Measurements from ENCODE around the gene TMPRSS3.

TMPRSS3 gene

DNA sequence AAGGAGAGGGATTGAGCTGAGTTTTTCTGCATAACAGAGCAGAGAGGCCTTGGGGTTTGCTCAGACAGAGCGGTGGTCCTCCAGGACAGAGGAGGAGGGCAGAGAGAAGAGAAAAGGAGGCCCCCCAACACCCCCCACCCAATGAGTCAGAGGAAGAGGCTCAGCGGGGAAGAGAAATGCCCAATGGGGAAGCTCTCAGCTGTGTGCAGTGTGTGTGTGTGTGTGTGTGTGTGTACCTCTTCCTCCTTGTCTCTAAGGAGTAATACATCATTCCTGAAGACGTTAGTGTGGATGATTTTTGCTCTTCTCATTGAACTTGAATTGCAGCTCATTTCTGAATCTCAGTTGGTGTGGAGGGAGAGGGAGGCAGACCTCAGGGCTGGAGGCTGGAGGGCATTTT is 8.7 kb downstream of the TMPRSS3 start:
- DNase-seq: no peak

DNA sequence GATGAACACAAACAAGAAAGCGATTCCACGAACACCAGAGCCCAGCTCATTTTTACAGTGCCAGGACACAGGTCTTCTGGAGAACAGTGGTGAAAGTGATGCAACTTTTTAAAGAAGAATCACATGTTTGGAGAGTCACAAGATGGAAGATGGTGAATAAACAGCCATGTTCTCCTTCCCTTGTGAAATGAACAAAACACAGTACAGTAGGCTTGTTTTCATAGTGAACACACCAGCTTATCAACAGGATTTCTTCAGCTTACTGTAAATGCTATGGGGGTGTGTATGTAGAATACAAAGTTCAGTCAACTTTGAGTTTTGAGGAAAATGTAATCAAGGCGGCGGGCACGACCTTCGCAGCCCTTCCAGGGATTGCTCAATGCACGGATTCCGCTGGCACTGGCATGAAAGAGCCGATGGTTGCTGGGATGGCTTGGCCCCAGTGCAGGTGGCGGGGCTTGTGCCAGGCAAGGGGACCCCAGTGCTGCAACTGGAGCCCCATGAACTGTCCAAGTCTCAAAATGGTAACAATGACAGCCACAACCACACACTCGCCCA is 9.7 kb downstream of the TMPRSS3 start:
- DNase-seq: no peak

DNA sequence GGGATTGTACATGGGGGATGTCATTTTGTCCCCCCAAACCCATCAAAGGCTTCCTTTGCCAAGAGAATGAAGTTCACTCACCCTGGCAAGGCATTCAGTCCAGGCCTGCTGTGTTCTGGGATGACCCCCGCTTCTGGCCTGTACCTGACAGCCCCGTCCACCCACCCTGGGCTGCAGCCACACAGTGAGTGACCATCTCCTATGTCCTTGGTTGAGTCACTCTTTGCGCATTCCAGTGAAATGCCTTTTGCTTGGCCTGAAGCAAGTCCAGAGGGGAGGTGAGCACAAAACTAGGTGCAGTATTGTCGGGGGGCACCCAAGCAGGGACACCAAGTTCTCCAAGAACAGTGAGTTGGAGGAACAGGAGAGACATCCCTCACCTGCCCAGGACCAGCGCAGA is 10.2 kb downstream of the TMPRSS3 start:
- DNase-seq: no peak

DNA sequence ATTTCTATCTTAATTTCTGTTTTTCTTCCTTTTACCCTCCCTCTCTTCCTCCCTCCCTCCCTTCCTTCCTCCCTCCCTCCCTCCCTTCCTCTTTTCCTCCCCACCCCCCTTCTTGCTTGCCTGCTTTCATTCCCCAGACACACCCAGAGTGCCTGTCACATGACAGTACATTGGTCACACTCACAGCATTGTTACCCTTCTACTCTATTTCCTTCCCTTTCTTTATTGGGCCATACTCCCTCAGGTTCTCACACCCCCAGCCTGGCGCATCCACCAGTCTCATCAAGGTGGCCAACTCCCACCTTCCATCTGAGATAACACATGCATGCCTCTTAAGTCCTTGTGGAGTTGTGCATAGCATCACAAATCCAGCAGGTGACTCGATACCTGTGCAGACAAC is 10.9 kb downstream of the TMPRSS3 start:
- no peak for DNase-seq

DNA sequence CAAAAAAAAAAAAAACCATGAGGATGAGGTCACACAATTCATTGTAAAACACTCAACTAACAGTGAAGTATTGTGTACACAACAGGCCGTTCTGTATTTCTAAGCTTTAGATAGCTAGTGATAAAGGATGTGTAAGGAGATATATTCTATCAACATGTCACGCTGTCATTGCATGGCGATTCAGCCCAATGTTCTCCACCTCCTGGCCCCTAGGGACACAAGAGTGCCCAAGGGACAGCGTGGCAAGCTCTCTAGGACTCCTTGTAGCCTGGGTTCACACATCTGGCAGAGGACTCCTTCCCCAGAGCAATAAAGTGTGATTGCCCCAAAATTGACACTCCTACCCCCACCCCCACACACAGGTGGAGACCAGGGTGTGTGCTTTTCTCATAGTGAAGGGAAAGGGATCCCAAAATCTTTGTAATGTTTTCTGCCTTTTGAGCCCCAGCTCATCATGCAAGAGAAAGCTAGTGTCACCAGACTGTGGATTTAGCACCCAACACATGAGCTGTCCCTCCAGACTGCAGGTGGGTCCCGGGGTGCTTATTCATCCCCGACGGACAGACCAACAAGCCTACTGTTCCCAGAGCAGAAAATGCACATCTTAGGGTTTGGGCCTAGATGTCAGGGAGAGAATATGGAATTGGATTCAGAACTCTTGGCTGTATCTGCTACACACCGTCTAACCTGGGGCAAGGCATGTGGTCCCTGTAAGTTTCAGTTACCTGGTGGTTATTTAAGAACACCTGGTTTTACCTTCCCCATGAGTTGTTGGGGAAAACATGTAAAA is 11.5 kb downstream of the TMPRSS3 start:
- peak; percentile 12 for DNase-seq

DNA sequence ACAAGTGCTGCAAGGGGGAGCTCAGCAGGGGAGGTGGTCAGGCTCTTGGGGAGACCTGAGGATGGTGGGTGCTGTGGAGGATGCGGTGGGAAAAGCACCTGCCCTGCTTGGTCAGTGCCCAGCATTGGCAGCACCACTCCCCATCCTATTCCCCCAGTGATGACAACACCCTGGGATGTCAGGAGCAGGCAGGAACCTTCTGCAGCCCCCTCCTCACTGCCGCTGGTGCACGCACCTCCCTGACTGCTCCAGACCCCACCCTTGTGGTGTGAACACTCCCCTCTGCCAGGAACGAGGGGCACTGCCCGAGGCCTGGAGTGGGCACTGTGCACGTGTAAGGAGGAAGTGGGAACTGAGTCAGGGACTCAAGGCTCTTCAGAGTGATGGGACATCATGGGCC is 12.5 kb downstream of the TMPRSS3 start:
- no peak for DNase-seq

DNA sequence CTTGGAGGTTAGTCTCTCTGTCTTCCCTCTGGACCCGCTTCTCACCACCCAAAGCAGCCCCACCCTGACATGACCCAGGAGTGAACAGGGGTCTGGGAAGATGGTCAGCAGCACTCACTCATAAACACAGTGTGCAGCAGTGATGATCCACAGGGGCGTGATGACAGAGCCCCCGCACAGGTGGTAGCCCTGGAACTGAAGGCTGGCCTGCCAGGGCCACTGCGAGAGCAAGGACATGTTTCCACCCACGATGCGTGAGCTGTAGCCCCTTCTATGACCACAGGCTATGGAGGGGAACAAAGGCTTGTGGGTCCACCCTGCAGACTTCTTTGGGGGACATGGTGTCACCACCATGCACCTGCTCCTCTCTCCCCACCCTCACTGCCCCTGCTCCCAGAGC is 12.9 kb downstream of the TMPRSS3 start:
- no peak for DNase-seq

DNA sequence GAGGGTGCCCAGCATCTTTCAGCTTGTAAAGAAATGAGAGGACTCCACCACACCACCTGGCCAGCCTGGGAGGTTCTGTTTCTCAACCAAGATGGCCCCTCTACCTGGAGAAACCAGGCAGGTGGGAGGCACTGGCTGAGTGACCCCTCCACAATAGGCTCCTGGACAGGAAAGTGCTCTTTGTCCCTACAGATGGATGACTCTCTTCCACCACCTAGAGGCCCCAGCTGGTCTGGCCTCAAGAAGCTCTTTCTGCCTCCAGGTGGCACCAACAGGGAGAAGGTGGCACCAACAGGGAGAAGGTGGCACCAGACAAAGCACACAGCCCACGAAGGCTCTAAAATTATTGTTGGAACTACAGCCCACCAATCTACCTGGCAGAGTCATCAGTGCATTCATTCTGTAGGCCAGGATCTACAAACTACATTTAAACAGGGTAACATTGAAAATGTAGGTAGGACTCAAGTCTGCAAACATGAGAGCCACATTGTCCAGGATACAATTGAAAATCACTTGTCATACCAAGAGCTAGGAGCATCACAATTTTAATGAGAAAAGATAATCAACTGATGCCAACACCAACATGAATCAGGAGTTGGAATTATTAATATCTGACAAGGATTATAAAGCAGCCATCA is 14.4 kb downstream of the TMPRSS3 start:
- peak; percentile 22 for DNase-seq

DNA sequence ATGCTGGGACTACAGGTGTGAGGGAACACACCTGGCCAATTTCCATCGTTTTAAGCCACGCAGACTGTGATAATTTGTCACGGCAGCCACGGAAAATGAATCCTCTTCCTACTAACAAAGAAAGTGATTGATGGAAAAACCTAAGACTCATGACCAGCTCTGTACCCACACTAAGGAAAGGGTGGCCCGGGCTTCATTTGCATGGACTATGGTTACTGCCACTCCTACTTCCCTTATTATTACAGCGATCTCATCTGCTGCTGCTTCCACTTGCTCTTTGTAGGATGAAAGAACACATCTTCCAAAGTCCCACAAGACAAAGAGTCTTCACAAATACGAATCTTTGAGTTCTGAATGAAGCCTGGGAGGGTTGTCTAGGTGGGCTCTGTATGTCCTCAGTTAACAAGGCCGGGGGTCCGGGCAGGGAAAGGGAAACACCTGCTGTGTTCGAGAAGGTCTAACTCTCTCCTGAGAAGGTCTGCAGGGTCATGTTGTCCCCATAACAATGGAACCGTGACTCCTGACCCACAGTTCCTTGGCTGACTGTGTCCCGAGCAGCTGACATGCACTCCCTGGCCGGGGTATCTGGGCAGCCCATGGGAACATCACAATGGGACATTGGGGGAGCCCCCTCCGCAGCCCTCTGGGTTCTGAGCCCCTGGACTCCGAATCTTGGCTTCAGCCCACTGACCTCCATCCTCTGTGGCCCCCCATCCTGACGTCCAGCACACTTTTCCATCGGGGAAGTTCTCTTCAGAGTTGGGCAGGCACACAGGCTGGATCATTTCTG is 16.2 kb downstream of the TMPRSS3 start:
- DNase-seq: no peak

DNA sequence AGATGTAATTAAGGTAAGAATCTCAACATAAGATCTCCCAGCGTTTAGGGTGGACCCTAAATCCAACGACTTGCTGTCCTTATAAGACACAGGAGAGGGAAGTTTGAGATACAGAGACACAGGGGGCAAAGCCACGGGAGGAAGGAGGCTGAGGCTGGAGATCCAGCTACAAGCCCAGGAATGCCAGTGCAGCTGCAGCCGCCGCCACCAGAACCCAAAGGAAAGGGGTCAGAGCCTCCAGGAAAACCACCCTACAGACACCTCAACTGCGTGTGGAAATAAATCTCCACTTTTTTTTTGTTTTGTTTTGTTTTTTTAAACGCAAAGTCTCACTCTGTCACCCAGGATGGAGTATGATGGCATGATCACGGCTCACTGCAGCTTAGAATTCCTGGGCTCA is 17.4 kb downstream of the TMPRSS3 start:
- no peak for DNase-seq

DNA sequence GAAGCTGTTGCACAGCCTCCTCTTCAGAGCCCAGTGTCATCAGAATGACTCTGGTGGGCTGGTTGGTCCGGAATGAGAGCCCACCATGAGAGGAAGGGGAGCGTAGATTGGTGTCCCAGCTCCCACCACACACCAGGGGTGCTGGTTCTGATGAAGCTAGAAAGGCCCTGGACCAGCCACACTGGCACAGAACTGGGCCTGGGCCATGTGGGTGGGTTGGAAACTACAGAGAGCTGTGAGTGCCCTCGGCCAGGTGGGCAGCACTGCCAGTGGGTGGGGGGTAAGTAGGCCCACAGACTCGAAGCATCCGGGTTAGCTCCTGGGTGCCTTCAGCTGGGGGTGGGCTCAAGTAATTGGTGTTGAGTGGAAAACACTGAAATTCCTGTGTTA is 17.9 kb downstream of the TMPRSS3 start:
- DNase-seq: no peak

DNA sequence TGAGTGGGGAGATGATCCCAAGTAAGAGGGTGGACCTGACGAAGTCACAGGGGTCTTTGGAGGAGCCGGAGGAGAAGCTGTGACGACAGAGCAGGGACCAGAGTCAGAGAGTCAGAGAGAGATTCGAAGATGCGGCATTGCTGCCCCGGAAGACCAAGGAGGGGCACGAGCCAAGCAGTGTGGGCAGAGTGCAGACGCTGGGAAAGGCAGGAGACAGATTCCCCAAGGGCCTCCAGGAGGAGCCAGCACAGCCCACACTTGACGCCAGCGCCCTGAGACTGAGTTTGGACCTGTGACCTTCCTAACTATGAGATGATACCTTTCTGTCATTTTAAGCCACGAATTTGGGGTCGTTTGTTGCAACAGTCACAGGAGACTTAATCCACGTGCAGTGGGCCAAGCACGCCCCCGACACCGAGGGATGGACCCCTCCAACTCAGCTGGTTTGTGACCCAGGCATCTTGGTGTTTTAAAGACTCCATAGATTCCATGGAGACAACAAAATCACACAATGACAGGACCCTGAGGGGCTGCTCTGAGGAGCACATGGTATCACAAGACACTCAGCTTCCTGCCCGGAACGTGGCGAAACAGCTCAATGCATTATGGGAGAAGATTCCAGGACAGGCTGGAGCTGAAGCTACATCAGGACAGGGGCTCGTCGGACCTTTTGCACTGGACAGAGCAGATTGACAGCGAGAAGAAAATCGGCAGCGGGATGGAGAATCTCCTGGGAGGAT is 18.5 kb downstream of the TMPRSS3 start:
- DNase-seq: no peak

DNA sequence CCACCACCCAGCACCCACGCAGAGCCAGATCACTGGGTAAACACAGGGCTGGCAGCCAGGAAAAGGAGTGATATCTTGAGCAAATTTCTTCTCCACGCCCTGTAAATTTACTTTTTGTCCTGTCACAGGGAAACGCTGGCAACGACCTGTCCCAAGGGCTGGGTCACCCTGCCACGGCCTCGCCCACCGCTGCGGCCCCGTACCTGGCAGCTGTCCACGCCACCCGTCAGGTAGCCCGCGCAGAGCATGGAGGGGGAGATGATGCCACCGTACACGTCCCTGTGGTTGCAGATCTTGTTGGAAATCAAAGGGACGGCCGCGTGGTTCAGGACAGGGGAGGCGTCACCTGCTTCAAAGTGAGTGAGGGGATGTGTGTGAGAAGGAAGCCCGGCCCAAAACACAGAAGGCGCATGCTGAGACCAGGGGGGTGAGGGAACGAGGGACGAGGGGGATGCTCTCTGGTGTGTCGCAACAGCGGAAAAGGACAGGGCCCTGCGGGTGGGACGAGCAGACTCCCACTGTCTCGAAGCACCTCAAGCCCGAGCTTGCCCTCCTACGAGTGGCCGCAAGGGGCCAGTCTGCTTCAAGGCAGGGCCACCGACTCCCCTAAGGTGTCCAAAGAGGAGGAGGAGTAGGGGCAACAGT is 19.4 kb downstream of the TMPRSS3 start:
- DNase-seq: no peak

DNA sequence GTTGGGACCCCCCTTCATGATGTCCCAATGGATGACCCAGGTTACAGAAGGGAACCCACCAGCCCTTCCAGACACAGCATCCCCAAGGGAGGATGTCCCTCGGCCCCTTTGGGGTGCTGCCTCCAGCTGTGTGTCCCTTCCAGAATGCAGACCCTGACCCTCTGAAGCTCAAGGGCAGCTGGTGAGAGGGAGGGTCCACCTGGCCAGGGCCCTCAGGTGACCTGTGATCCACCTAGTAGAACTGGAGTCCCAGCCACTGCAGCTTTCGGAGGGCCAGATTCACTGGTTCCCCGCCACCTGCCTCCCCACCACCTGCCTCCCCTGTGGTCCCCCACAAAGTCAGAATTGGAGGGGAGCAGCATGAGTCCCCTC is 19.9 kb downstream of the TMPRSS3 start:
- no peak for DNase-seq

DNA sequence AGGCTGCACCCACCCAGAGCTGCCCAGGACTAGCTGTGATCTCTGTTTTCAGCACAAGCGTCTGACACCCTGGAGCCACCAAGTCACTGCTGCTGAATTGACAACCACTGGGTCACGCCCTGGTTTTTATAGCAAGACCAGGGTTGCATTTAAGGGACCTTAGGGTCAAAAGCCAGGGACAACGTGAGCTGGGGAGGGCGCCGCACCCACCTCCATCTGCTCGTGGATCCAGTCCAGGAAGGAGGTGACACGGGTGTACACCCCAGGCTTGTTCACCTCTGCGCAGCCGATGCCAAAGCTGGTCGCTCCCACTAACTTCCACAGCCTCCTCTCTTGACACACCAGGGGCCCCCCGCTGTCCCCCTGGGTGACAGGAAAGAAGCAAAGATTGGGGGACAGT is 20.3 kb downstream of the TMPRSS3 start:
- no peak for DNase-seq

DNA sequence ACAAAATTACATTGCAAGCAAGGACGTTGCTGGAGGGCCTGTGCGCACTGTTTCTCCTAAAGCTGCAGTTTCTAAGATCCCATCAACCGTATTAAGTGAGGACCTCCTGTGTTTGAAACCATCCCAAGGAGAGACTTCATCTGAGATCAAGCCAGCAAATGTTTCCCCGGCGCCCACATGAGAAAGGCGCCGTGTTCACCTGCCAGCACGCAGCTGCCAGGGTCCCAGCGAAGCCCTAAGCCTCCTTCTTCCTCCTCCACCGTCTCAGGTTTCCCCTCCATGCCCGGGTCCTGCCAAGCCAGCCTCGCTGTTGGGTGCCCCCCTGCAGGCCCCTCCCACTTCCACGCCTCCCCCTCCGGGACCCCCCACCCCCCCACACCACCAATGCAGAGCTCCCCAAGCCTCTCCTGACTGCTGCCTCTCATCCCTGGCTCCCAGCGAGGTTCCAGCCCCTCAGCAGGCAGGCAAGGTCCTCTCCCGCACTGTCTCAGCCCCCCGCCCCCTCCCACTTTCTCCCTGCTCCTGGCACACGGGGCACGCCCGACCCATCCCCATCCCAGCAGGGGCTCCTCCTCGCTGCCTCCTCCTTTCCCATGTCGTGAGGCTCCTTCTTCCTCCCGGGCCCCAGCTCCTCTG is 20.9 kb downstream of the TMPRSS3 start:
- no peak for DNase-seq

DNA sequence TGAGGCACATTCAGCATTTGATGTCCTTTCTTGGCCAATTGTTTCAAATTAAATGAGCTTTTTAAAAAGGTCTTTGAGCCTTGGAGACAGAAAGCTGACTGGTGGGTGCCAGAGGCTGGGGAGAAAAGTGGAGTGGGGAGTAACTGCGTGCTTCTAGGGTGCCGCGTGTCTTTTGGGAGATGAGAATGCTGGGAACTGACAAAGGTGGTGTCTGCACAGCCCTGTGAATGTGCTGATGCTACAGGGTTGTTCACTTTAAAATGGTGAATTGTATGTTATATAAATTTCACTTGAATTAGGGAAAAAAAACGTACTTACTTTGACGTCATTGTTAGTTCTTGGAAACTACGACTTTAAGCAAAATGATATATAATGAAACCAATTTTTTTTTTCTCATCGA is 21.4 kb downstream of the TMPRSS3 start:
- no peak for DNase-seq

DNA sequence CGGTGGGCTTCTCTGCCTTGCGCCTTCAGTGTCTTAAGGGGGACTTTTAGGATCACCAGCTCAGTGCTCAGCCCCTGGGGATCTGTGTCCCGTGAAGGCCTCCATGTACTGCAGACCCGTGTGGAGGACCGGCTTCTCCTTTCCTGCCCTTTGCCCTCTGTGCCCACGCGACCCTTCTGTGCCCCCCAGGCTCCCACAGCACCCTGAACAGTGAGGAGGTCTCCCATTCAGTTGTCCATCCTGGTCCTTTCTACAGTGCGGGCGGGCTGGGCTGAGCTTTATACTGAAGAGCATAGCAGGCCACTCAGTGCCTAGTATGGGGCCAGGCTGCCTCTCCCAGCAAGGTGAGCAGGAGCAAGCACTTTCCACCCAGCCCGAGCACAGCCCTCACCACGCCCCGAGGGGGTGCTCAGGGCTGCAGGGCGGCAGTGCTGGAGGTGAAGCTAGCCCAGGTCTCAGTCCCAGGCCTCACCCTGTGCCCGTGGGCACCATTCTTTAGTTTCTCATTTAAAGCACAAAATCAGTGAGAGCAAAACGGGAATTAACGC is 21.9 kb downstream of the TMPRSS3 start:
- DNase-seq: no peak

DNA sequence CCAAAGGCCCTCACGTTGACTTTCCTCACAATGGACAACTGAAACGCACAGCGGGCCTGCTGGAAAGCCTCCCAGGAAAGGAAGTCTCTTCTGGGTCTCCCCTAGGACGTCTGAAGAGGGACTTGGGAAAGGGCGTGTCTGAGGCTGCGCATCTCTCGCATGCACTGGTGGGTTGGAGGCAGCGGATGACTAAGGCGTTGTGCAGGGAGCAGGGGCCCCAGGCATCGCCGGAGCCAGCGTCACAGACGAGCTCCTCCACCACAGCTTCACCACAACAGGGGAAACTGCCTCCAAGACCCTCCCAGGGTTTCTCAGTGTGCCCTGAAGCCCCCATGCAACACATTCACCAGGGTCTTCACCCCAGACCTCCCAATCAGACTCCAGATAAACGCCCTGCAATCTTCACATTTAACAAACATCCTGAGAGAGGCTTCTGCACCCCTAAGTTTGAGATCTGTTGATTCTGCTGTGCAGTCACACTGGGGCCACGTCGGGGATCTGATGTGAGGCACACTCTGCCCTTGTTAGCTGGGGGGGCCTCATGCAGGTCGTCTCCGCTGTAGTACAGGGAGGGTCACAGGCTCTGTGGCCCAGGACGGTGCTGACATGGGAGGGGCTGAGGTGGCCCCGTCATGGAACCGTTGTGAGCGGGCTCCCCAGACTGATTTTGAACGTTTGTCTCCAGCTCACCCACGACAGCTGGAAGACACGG is 22.5 kb downstream of the TMPRSS3 start:
- DNase-seq: no peak

DNA sequence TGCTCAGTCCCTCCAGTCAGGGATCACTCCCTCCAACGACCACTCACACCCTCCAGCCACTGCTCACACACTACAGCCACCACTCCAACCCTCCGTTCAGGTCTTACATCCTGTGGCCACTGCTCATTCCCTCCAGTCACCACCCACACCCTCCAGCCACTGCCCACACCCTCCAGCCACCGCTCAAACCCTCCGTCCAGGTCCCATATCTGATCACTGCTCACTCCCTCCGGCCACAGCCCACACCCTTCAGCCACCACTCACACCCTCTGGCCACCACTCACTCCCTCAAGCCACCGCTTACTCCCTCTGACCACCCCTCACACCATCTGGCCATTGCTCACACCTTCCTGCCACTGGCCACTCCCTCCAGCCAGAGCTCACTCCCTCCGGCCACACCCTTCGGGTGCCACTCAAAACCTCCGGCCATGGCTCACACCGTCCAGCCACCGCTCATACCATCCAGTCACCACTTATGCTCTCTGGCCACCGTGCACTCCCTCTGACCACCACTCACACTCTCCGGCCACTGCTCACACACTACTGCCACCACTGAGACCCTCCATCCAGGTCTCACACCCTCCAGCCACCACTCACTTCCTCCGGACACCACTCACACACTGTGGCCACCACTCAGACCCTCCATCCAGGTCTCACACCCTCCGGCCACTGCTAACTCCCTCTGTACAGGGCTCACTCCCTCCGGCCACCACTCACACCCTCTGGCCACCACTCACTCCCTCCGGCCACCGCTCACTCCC is 24.8 kb downstream of the TMPRSS3 start:
- no peak for DNase-seq

Measured in NCI-H510A (cell line).